ENCODE measurements around the gene PRR9. TPM values are rescaled to one million over a fixed set of nuclear protein-coding genes. Genes with fewer than 3 reads are reported as not detected.

Gene PRR9
- total RNA-seq, 1 donor: not detected

DNA sequence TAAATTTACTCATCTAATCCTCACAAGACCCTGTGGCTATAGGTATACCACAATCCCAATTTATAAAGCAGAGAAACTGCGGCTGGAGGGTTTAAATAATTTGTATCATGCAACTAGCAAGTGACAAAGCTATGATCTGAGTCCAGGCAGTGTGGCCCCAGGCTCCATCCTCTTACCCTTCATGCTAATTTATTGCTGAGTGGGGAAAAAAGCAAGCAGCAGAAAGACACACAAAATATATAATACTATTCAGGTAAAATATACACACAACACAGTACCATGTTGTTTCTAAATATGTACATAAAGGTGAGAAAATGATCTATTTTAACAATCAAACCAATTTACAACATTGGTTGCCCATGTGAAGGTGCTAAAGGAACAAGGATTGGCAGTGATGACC is 24.8 kb downstream of the PRR9 start:
- TF ChIP-seq, protein P1, sequence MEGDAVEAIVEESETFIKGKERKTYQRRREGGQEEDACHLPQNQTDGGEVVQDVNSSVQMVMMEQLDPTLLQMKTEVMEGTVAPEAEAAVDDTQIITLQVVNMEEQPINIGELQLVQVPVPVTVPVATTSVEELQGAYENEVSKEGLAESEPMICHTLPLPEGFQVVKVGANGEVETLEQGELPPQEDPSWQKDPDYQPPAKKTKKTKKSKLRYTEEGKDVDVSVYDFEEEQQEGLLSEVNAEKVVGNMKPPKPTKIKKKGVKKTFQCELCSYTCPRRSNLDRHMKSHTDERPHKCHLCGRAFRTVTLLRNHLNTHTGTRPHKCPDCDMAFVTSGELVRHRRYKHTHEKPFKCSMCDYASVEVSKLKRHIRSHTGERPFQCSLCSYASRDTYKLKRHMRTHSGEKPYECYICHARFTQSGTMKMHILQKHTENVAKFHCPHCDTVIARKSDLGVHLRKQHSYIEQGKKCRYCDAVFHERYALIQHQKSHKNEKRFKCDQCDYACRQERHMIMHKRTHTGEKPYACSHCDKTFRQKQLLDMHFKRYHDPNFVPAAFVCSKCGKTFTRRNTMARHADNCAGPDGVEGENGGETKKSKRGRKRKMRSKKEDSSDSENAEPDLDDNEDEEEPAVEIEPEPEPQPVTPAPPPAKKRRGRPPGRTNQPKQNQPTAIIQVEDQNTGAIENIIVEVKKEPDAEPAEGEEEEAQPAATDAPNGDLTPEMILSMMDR (IDR thresholded peaks at IDR 0.05; ENCODE audit: insufficient read depth, low read depth, low read length): no peak
- DNase-seq (ENCODE audit: low read depth): no peak
- H3K4me3 ChIP-seq (ENCODE audit: low read depth, low read length): no peak overlapping the region

DNA sequence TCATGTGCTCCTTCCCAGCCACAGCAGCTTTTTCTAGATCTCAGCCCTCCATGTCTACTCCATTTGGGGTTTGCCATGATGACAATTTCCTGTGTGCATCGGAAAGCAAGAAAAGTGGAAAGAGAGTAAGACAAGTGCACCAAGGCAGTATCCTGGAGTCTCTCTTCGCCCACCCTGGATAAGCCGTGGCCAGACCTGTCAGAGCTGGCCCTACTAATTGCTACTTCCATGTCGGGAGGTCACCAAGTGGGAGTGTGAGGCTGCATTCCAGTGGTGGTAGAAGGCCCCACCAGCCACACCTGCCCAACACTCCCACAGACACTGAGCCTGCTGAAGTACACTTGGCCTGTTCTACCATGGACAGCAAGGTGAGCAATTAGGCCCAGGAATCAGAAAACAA is 28.1 kb downstream of the PRR9 start:
- TF ChIP-seq, protein P1 (IDR thresholded peaks at IDR 0.05; ENCODE audit: insufficient read depth, low read depth, low read length): no peak
- no peak for DNase-seq (ENCODE audit: low read depth)
- no peak overlapping the region for H3K4me3 ChIP-seq (ENCODE audit: low read depth, low read length)

DNA sequence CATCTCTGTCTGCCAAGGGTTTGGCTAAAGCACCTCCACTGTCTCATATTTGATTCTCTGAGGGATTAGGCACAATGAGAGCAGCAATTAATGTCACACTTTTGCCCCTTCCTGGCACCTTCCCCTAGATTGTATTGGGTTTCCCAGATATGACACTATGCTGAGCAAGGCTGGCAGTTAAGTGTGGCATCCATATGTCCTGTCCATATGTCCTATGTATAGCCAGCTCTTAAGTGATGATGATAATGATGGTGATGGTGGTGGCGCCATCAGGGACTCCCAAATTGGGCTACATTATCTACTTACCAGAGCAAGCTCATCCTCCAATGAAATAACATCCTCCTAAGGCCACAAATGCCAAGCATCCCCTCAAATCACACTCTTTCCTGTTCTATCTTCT is 28.6 kb downstream of the PRR9 start:
- H3K4me3 ChIP-seq (ENCODE audit: low read depth, low read length): no peak overlapping the region
- no peak for DNase-seq (ENCODE audit: low read depth)
- TF ChIP-seq, protein P1 (IDR thresholded peaks at IDR 0.05; ENCODE audit: insufficient read depth, low read depth, low read length): no peak

DNA sequence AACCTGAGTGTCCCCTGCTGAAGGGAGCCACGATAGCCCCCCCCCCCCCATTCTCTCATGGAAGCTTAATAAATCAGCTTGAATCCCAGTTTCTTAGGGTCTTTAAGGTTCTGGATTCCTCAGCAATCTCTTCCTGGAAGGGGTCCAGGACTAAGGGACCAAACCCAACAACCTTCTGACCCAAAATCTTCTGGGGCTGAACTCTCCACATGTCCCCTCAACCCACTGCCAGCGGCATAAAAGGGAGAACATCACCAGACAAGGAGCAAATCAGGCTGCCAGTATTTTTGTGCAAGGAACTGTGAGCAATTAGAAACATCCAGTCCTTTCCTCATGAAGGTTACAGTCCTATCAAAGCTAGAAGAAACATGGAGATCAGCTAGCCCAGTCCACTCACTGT is 29.4 kb downstream of the PRR9 start:
- TF ChIP-seq, protein P1 (IDR thresholded peaks at IDR 0.05; ENCODE audit: insufficient read depth, low read depth, low read length): no peak

DNA sequence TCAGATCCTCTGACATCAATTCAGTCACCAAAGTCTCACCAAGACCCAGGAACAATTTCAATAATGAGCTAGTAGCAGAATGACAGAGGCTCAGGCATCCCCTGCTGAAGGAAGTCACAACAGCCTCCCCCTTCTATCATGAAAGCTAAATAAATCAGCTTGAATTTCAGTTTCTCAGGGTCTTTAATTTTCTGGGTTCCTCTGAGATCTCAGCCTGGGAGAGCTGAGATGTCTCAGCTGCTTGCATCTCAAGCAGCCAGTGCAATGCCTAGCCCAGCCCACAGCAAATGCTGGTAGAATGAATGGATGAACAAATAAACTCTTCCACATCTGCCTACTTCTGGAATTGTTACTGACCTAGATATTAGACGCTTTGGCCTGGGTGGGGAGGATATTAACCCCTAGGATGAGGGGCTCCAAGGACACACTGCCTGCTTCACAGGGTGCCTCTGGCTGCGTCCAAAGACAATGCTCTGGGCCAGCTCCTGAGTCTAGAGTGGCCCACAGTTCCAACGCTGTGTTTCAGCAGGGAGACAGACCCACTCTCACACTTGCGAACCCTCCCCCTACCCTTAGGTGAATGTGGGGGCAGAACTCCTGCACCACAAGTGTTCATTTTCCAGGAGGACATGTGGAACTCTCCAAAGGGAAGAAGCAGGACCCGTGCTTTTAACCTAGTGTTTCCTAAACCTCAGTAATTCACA is 30.9 kb downstream of the PRR9 start:
- TF ChIP-seq, protein P1 (IDR thresholded peaks at IDR 0.05; ENCODE audit: insufficient read depth, low read depth, low read length): no peak
- H3K4me3 ChIP-seq (ENCODE audit: low read depth, low read length): no peak overlapping the region
- no peak for DNase-seq (ENCODE audit: low read depth)

More for the DNA sequence above, 29.4 kb downstream of the PRR9 start:
- DNase-seq (ENCODE audit: low read depth): no peak
- H3K4me3 ChIP-seq (ENCODE audit: low read depth, low read length): no peak overlapping the region

- no peak for DNase-seq (ENCODE audit: low read depth)
- no peak overlapping the region for H3K4me3 ChIP-seq (ENCODE audit: low read depth, low read length)
- TF ChIP-seq, protein P1 (IDR thresholded peaks at IDR 0.05; ENCODE audit: insufficient read depth, low read depth, low read length): no peak
Observed at GRCh38 chr1:153250166-153250565, 32.8 kb downstream of the PRR9 start.

DNA sequence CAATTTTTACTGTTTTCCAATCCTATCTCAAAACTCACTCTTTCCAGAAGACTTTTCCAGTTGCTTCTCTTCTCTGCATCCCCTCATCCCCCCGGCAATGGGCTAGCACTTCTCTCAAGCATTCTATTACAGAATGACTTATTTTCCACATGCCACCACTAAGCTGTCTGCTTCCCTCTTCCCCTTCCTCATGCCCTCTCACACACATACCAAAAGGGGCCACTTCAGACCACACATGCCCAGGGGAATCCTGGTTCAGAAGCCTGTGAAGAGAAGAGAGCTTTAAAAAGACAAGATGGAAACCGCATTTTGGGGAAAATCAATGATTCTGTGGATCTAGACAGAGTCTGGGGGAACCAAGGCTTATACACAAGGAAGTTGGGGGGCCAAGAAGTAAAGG is 33.7 kb downstream of the PRR9 start:
- TF ChIP-seq, protein P1 (IDR thresholded peaks at IDR 0.05; ENCODE audit: insufficient read depth, low read depth, low read length): no peak
- DNase-seq (ENCODE audit: low read depth): no peak
- no peak overlapping the region for H3K4me3 ChIP-seq (ENCODE audit: low read depth, low read length)

All from fibroblast of villous mesenchyme (primary cell).